Activated naive CD4-positive, alpha-beta T cell treated with anti-CD3 and anti-CD28 coated beads, Interleukin-2, amount 50 U/mL, for 24 hours (primary cell): ENCODE data around the gene ARF1.
A peak's percentile ranks its signal among the peaks of the same experiment; 100 is the strongest.

Experiments used
- H3K27ac Mint-ChIP-seq: one replicate; pipeline ENCODE4 v1.8.0; 2021; ENCODE audit warnings: mild to moderate bottlenecking, mixed read lengths
- H3K27me3 Mint-ChIP-seq: one replicate; pipeline ENCODE4 v1.8.0; 2021; ENCODE audit warnings: mixed read lengths
- H3K36me3 Mint-ChIP-seq: one replicate; pipeline ENCODE4 v1.8.0; 2021; ENCODE audit warnings: mixed read lengths
- H3K4me1 Mint-ChIP-seq: one replicate; pipeline ENCODE4 v1.8.0; 2021; ENCODE audit warnings: mixed read lengths
- H3K4me3 Mint-ChIP-seq: one replicate; pipeline ENCODE4 v1.8.0; 2021; ENCODE audit warnings: mild to moderate bottlenecking, mixed read lengths
- H3K9me3 Mint-ChIP-seq: one replicate; pipeline ENCODE4 v1.8.0; 2021; ENCODE audit warnings: mixed read lengths

ARF1 gene

GRCh38 chr1:228082214-228082917 is at the start of gene ARF1:
Gene ARF1, plus strand, starts transcription at chr1:228082708. Its CDS starts 14,407 bp downstream, at chr1:228097115.
- H3K36me3 Mint-ChIP-seq = peaks cover 6% of the 10 kb centered on the region
- H3K4me3 Mint-ChIP-seq = peak within 1 kb of the TSS; percentile 91
- H3K4me1 Mint-ChIP-seq = peaks cover 45% of the 10 kb centered on the region
- H3K27ac Mint-ChIP-seq = peak within 1 kb of the TSS; percentile 88
- no peaks in the 10 kb centered on the region for H3K9me3 Mint-ChIP-seq
- no peaks in the 10 kb centered on the region for H3K27me3 Mint-ChIP-seq

- H3K4me3 Mint-ChIP-seq = no peak overlapping the region
- H3K27ac Mint-ChIP-seq = no peak overlapping the region
- H3K27me3 Mint-ChIP-seq = peaks cover 13% of the 10 kb centered on the region
- H3K9me3 Mint-ChIP-seq = no peaks in the 10 kb centered on the region
- no peaks in the 10 kb centered on the region for H3K36me3 Mint-ChIP-seq
- H3K4me1 Mint-ChIP-seq = no peaks in the 10 kb centered on the region
Measured at GRCh38 chr1:228033376-228033775, 49.1 kb upstream of the ARF1 start.

GRCh38 chr1:228034954-228035837 is 47.3 kb upstream of the ARF1 start:
- H3K9me3 Mint-ChIP-seq = no peaks in the 10 kb centered on the region
- H3K4me3 Mint-ChIP-seq = no peak overlapping the region
- peaks cover 17% of the 10 kb centered on the region for H3K27me3 Mint-ChIP-seq
- no peaks in the 10 kb centered on the region for H3K36me3 Mint-ChIP-seq
- H3K27ac Mint-ChIP-seq = no peak overlapping the region
- H3K4me1 Mint-ChIP-seq = no peaks in the 10 kb centered on the region

- Mint-ChIP-seq H3K27me3 (peaks cover 15% of the 10 kb centered on the region), H3K4me1 (no peaks in the 10 kb centered on the region), H3K27ac (no peak overlapping the region), H3K4me3 (no peak overlapping the region), H3K36me3 (no peaks in the 10 kb centered on the region), H3K9me3 (no peaks in the 10 kb centered on the region)
Measured at GRCh38 chr1:228035844-228036243, 46.7 kb upstream of the ARF1 start.

- H3K27me3 Mint-ChIP-seq = peaks cover 15% of the 10 kb centered on the region
- H3K4me1 Mint-ChIP-seq = no peaks in the 10 kb centered on the region
- H3K4me3 Mint-ChIP-seq = no peak overlapping the region
Measured at GRCh38 chr1:228036701-228037231, 45.7 kb upstream of the ARF1 start.

GRCh38 chr1:228037401-228038386 is 44.8 kb upstream of the ARF1 start:
- Mint-ChIP-seq H3K4me1 (no peaks in the 10 kb centered on the region), H3K36me3 (no peaks in the 10 kb centered on the region), H3K9me3 (no peaks in the 10 kb centered on the region), H3K4me3 (no peak overlapping the region), H3K27me3 (peaks cover 15% of the 10 kb centered on the region), H3K27ac (no peak overlapping the region)

More at GRCh38 chr1:228036701-228037231, 45.7 kb upstream of the ARF1 start:
- Mint-ChIP-seq H3K36me3 (no peaks in the 10 kb centered on the region), H3K27ac (no peak overlapping the region), H3K9me3 (no peaks in the 10 kb centered on the region)

GRCh38 chr1:228038387-228039005 is 44.0 kb upstream of the ARF1 start:
- no peaks in the 10 kb centered on the region for H3K4me1 Mint-ChIP-seq
- no peak overlapping the region for H3K4me3 Mint-ChIP-seq
- no peaks in the 10 kb centered on the region for H3K36me3 Mint-ChIP-seq
- peaks cover 14% of the 10 kb centered on the region for H3K27me3 Mint-ChIP-seq
- no peak overlapping the region for H3K27ac Mint-ChIP-seq
- H3K9me3 Mint-ChIP-seq = no peaks in the 10 kb centered on the region

GRCh38 chr1:228039006-228039903 is 43.3 kb upstream of the ARF1 start:
- Mint-ChIP-seq H3K9me3 (no peaks in the 10 kb centered on the region), H3K4me1 (no peaks in the 10 kb centered on the region), H3K27ac (no peak overlapping the region), H3K27me3 (peaks cover 13% of the 10 kb centered on the region), H3K36me3 (no peaks in the 10 kb centered on the region), H3K4me3 (no peak overlapping the region)

GRCh38 chr1:228039986-228040385 is 42.5 kb upstream of the ARF1 start:
- Mint-ChIP-seq H3K27me3 (peaks cover 13% of the 10 kb centered on the region), H3K4me1 (no peaks in the 10 kb centered on the region), H3K36me3 (no peaks in the 10 kb centered on the region), H3K27ac (no peak overlapping the region), H3K4me3 (no peak overlapping the region), H3K9me3 (no peaks in the 10 kb centered on the region)

- Mint-ChIP-seq H3K27me3 (peaks cover 12% of the 10 kb centered on the region), H3K4me1 (no peaks in the 10 kb centered on the region), H3K9me3 (no peaks in the 10 kb centered on the region), H3K27ac (no peak overlapping the region), H3K4me3 (no peak overlapping the region), H3K36me3 (no peaks in the 10 kb centered on the region)
Measured at GRCh38 chr1:228041316-228041715, 41.2 kb upstream of the ARF1 start.

- Mint-ChIP-seq H3K9me3 (no peaks in the 10 kb centered on the region), H3K27me3 (peaks cover 7% of the 10 kb centered on the region), H3K4me1 (no peaks in the 10 kb centered on the region), H3K27ac (no peak overlapping the region), H3K4me3 (no peak overlapping the region), H3K36me3 (no peaks in the 10 kb centered on the region)
Measured at GRCh38 chr1:228042508-228042907, 40.0 kb upstream of the ARF1 start.

- Mint-ChIP-seq H3K4me3 (no peak overlapping the region), H3K27me3 (peaks cover 4% of the 10 kb centered on the region), H3K27ac (no peak overlapping the region), H3K9me3 (no peaks in the 10 kb centered on the region), H3K4me1 (no peaks in the 10 kb centered on the region), H3K36me3 (no peaks in the 10 kb centered on the region)
Measured at GRCh38 chr1:228043281-228043848, 39.1 kb upstream of the ARF1 start.

- Mint-ChIP-seq H3K36me3 (no peaks in the 10 kb centered on the region), H3K27me3 (peaks cover 2% of the 10 kb centered on the region), H3K4me3 (no peak overlapping the region), H3K27ac (no peak overlapping the region), H3K4me1 (no peaks in the 10 kb centered on the region), H3K9me3 (no peaks in the 10 kb centered on the region)
Measured at GRCh38 chr1:228044961-228045360, 37.5 kb upstream of the ARF1 start.

GRCh38 chr1:228045405-228045804 is 37.1 kb upstream of the ARF1 start:
- no peak overlapping the region for H3K4me3 Mint-ChIP-seq
- H3K27ac Mint-ChIP-seq = no peak overlapping the region
- H3K27me3 Mint-ChIP-seq = peaks cover 5% of the 10 kb centered on the region
- no peaks in the 10 kb centered on the region for H3K4me1 Mint-ChIP-seq
- H3K36me3 Mint-ChIP-seq = peaks cover 1% of the 10 kb centered on the region
- no peaks in the 10 kb centered on the region for H3K9me3 Mint-ChIP-seq
